HepG2 (cell line): ENCODE results near the gene LRIG1. TPM values are rescaled to one million over a fixed set of nuclear protein-coding genes. Genes with fewer than 3 reads are reported as not detected.

Experiments used
- ATAC-seq: fragments of 200-7000 bp; cut with Tn5 transposase; 3 replicates; pipeline ENCODE4 v1.9.1; 2020; ENCODE audit warnings: mild to moderate bottlenecking, moderate library complexity
- BruUV-seq: library from RNA; stranded (reverse); fragments of 400-500 nt; replicated peaks from 2 replicates; lab custom pipeline; 2021; lab: Mats Ljungman, UMichigan
- CTCF ChIA-PET: fragments of 300-600 bp; formaldehyde crosslinking; extraction: SDS; loops from one replicate; lab custom pipeline; 2021; ENCODE audit warnings: low total read pairs, inconsistent platforms, low intra/inter-chr PET ratio; lab: Yijun Ruan, JAX
- POLR2A ChIA-PET: fragments of 350-600 bp; sonication (Branson Sonifier 250); formaldehyde crosslinking; loops from one replicate; lab custom pipeline; 2020; ENCODE audit warnings: antibody characterized with exemption, inconsistent platforms; lab: Yijun Ruan, JAX
- DNase-seq: peaks from one replicate; pipeline ENCODE4 v3.0.0-alpha.2; 2015; ENCODE audit warnings: low spot score
- FAIRE-seq: peaks from 3 replicates; lab custom pipeline; 2011; peaks lifted over from hg19 to GRCh38; lab: Jason Lieb, UNC
- H2AFZ ChIP-seq: one replicate; pipeline ENCODE4 v1.6.1; 2011; ENCODE audit warnings: low read length, inconsistent platforms
- H3K27ac ChIP-seq: fragments of 300-600 bp; 3 replicates; pipeline ENCODE4 v1.8.0; 2011; ENCODE audit warnings: mixed run types, mild to moderate bottlenecking, mixed read lengths, low read length, inconsistent platforms; ENCODE audit not compliant: insufficient read depth; ENCODE audit errors: extremely low read length
- H3K27me3 ChIP-seq, 2 experiments: fragments of 200-600 bp in 1 of 2; 2 replicates in 1 of 2; 3 replicates in 1 of 2; pipeline versions ENCODE4 v1.6.0 to v1.8.0; 2011; ENCODE audit warnings: low read length in 2 of 2, mild to moderate bottlenecking in 2 of 2, moderate library complexity in 2 of 2, inconsistent platforms in 1 of 2; ENCODE audit not compliant: insufficient read depth in 2 of 2, control insufficient read depth in 1 of 2
- H3K36me3 ChIP-seq, 2 experiments: fragments of 200-600 bp in 1 of 2; replicated peaks in 1 of 2; 2 replicates in 1 of 2; 3 replicates in 1 of 2; pipeline versions ENCODE4 v1.5.1 to v1.8.0; 2011; ENCODE audit warnings: low read length in 2 of 2, inconsistent platforms in 1 of 2; ENCODE audit not compliant: insufficient read depth in 2 of 2, control insufficient read depth in 1 of 2
- H3K4me1 ChIP-seq: 2 replicates; pipeline ENCODE4 v1.5.1; 2012; ENCODE audit warnings: low read length, inconsistent platforms; ENCODE audit not compliant: insufficient read depth
- H3K4me2 ChIP-seq: 2 replicates; pipeline ENCODE4 v1.6.0; 2011; ENCODE audit warnings: low read depth, low read length, inconsistent platforms
- H3K4me3 ChIP-seq, 3 experiments: fragments of 200-600 bp in 1 of 3; sonication (generic), shearing (Covaris generic) in 1 of 3; replicated peaks in 1 of 3; 2 replicates each; pipeline ENCODE4 v1.5.1; 2011 to 2016; ENCODE audit warnings: low read length in 3 of 3, inconsistent platforms in 2 of 3, low read depth in 2 of 3, mild to moderate bottlenecking in 2 of 3, control low read depth in 1 of 3, mixed read lengths in 1 of 3; ENCODE audit not compliant: insufficient read depth in 1 of 3
- H3K79me2 ChIP-seq: one replicate; pipeline ENCODE4 v1.6.1; 2011; ENCODE audit warnings: low read length, inconsistent platforms; ENCODE audit not compliant: insufficient read depth
- H3K9ac ChIP-seq: 2 replicates; pipeline ENCODE4 v1.6.0; 2011; ENCODE audit warnings: mild to moderate bottlenecking, low read depth, low read length, inconsistent platforms; ENCODE audit not compliant: insufficient read depth
- H3K9me3 ChIP-seq: 2 replicates; pipeline ENCODE4 v1.5.1; 2012; ENCODE audit warnings: mild to moderate bottlenecking, low read length
- H4K20me1 ChIP-seq: 2 replicates; pipeline ENCODE4 v1.6.0; 2011; ENCODE audit warnings: inconsistent platforms, mild to moderate bottlenecking, low read length, moderate library complexity; ENCODE audit not compliant: insufficient read depth
- ARID3A ChIP-seq: IDR thresholded peaks from 2 replicates; pipeline ENCODE4 v1.6.1; 2012; ENCODE audit warnings: low read depth, low read length, improper control_type of control experiment
- DNMT1 ChIP-seq: sonication (generic); formaldehyde crosslinking; IDR thresholded peaks from 2 replicates; pipeline ENCODE4 v1.5.1; 2020; ENCODE audit warnings: mild to moderate bottlenecking, missing genetic modification reagents
- FIP1L1 ChIP-seq: fragments of 200-400 bp; formaldehyde crosslinking; IDR thresholded peaks from 2 replicates; pipeline ENCODE4 v1.6.1; 2018; ENCODE audit warnings: low read depth, mild to moderate bottlenecking, low read length, moderate library complexity, borderline replicate concordance; ENCODE audit not compliant: insufficient read depth
- HMGXB4 ChIP-seq, 2 experiments: sonication (generic) in 1 of 2; formaldehyde crosslinking in 1 of 2; IDR thresholded peaks; 2 replicates each; pipeline versions ENCODE4 v1.4.0 to v1.6.1; 2018 to 2020; ENCODE audit warnings: missing genetic modification reagents in 2 of 2, borderline replicate concordance in 1 of 2, low read depth in 1 of 2, mild to moderate bottlenecking in 1 of 2, missing biosample characterization in 1 of 2
- ISX ChIP-seq: sonication (generic); formaldehyde crosslinking; conservative IDR thresholded peaks from 2 replicates; pipeline ENCODE4 v1.5.0; 2020; ENCODE audit warnings: missing genetic modification reagents
- ONECUT2 ChIP-seq: sonication (generic); formaldehyde crosslinking; IDR thresholded peaks from 2 replicates; pipeline ENCODE4 v1.4.0; 2020; ENCODE audit warnings: missing genetic modification reagents
- SCMH1 ChIP-seq: sonication (generic); formaldehyde crosslinking; IDR thresholded peaks from 2 replicates; pipeline ENCODE4 v1.9.0; 2021; ENCODE audit warnings: missing genetic modification reagents, mild to moderate bottlenecking, borderline replicate concordance
- SRSF1 ChIP-seq: fragments of 200-400 bp; formaldehyde crosslinking; optimal IDR thresholded peaks from 2 replicates; pipeline ENCODE3; 2017; ENCODE audit warnings: mild to moderate bottlenecking, low read depth, low read length, moderate library complexity
- ZBTB38 ChIP-seq: sonication (generic); formaldehyde crosslinking; IDR thresholded peaks from 2 replicates; pipeline ENCODE4 v1.5.1; 2020; ENCODE audit warnings: mild to moderate bottlenecking, missing genetic modification reagents
- ZFP1 ChIP-seq: IDR thresholded peaks from 2 replicates; pipeline ENCODE4 v1.6.1; 2016
- ZNF556 ChIP-seq: sonication (generic); formaldehyde crosslinking; IDR thresholded peaks from 2 replicates; pipeline ENCODE4 v1.4.0; 2020; ENCODE audit warnings: mild to moderate bottlenecking, missing genetic modification reagents, borderline replicate concordance
- ZNF816 ChIP-seq: sonication (generic); formaldehyde crosslinking; IDR thresholded peaks from 2 replicates; pipeline ENCODE4 v1.8.0; 2022; ENCODE audit warnings: missing genetic modification reagents, mild to moderate bottlenecking, borderline replicate concordance
- WGBS: methylation state at CpG from one replicate; pipeline ENCODE4 v1.1.6; 2017; ENCODE audit warnings: low lambda C conversion rate; 5-methylcytosine and 5-hydroxymethylcytosine counted together
- in situ Hi-C: cut with HindIII; loops from 2 replicates; pipeline ENCODE4 v1.10.0; 2017; ENCODE audit warnings: low pct_unique_long_range_greater_than_20kb; ENCODE audit not compliant: extremely low pct_ligation_motif_present
- intact Hi-C: fragments of 100-400 bp; cut with micrococcal nuclease; formaldehyde crosslinking; loops from one replicate; pipeline ENCODE4 v1.10.0; 2022; ENCODE audit not compliant: unreplicated experiment
- polyA plus RNA-seq, 8 experiments: library from polyadenylated mRNA; depleted of rRNA in 3 of 8; stranded (reverse) in 7 of 8; unstranded in 1 of 8; fragments of >200 nt; fragmentation: Illumina TruSeq in 4 of 8; extraction: Trizol in 4 of 8; gene quantifications; 2 replicates each; pipeline versions ENCODE4 v1.2.1 to v1.2.3, GENCODE V29; 2011 to 2016; ENCODE audit warnings: low read depth in 4 of 8, missing spikeins in 1 of 8, mixed read lengths in 1 of 8; ENCODE audit not compliant: insufficient read depth in 1 of 8
- total RNA-seq, 5 experiments: library from RNA; depleted of rRNA; stranded (reverse); fragments of >200 nt; fragmentation: Illumina TruSeq; extraction: Trizol; gene quantifications; 2 replicates each; pipeline ENCODE4 v1.2.3, GENCODE V29; 2016; ENCODE audit warnings: low read depth in 1 of 5

LRIG1 gene
- total and polyA plus RNA-seq, 2 of the 13 experiments (the other 11 are each of a cell fraction or from before 2014, with no cell fraction given), result 17.8 to 24.8 TPM

- 63% methylated on average over 9 of the region's 9 CpGs for WGBS
- H3K27ac ChIP-seq, result peak overlapping the region; percentile 73
- H3K9me3 ChIP-seq, result no peaks in the 10 kb centered on the region
- peak overlapping the region in 1 of 3 experiments; percentile 20; a peak in 1 of 6 replicates for H3K4me3 ChIP-seq
- H3K9ac ChIP-seq, result peak overlapping the region; percentile 56; the same call in 1 of the 2 replicates
- peak overlapping the region; percentile 71 for H3K4me2 ChIP-seq
- no TSS peak for BruUV-seq
- H3K79me2 ChIP-seq, result peaks cover 43% of the 10 kb centered on the region
- H4K20me1 ChIP-seq, result no peaks in the 10 kb centered on the region
- FAIRE-seq (no peak), DNase-seq (no peak), ATAC-seq (peak; percentile 7; the same call in 2 of the 3 replicates)
- intact Hi-C loops, result loop anchor here (1.0 to 2.0 kb wide), 2 partner anchors 17 to 37 kb away; partner anchors contain the start of gene LRIG1
- ChIA-PET POLR2A (interaction anchor here (0.8 to 4.5 kb wide), 8 partner anchors 9 to 41 kb away, joined by 3 to 115 read pairs (median 6); no protein-coding TSS in a partner anchor), CTCF (no interaction called here)
- no peak overlapping the region for H2AFZ ChIP-seq
- in situ Hi-C loops, result no loop called here
- TF ChIP-seq FIP1L1, result no peak
- TF ChIP-seq ZNF816 (CRISPR knock-in tag), result 0 out of 2 replicates have a peak, but pooled peaks have one; percentile 53
- peak; percentile 65; the same call in 1 of the 2 replicates for TF ChIP-seq ZBTB38 (CRISPR knock-in tag)
- TF ChIP-seq ONECUT2, result 0 out of 2 replicates have a peak, but pooled peaks have one; percentile 10
- H3K27me3 ChIP-seq, result no peaks in the 10 kb centered on the region
- H3K4me1 ChIP-seq, result peaks cover 86% of the 10 kb centered on the region
- peaks cover 4 to 23% of the 10 kb centered on the region in 2 experiments for H3K36me3 ChIP-seq
Measured at GRCh38 chr3:66463730-66464511, 36.9 kb downstream of the LRIG1 start.

- Histone ChIP-seq H3K4me2 (peak overlapping the region; percentile 71), H3K79me2 (peaks cover 37% of the 10 kb centered on the region), H3K9ac (peak overlapping the region; percentile 56), H3K4me3 (peak overlapping the region in 1 of 3 experiments; percentile 20; a peak in 3 of 6 replicates), H4K20me1 (no peaks in the 10 kb centered on the region), H3K27ac (peak overlapping the region; percentile 73), H3K36me3 (peaks cover 4 to 23% of the 10 kb centered on the region in 2 experiments), H3K27me3 (no peaks in the 10 kb centered on the region), H3K4me1 (peaks cover 78% of the 10 kb centered on the region), H3K9me3 (no peaks in the 10 kb centered on the region), H2AFZ (no peak overlapping the region)
- FAIRE-seq, result peak; percentile 94
- POLR2A ChIA-PET, result interaction anchor here (0.8 to 4.5 kb wide), 13 partner anchors 9 to 346 kb away, joined by 3 to 115 read pairs (median 4); no protein-coding TSS in a partner anchor
- BruUV-seq, result no TSS peak
- intact Hi-C loops, result loop anchor here (1.0 to 2.0 kb wide), 2 partner anchors 18 to 38 kb away; partner anchors contain the start of gene LRIG1
- peak; percentile 82 for DNase-seq
- WGBS, result 4% methylated on average over 7 of the region's 7 CpGs
- in situ Hi-C loops, result no loop called here
- peak; percentile 91 for ATAC-seq
- CTCF ChIA-PET, result no interaction called here
- TF ChIP-seq SCMH1 (no peak), ZFP1 (no peak), ZNF556 (CRISPR knock-in tag) (no peak; the same call in 1 of the 2 replicates), ARID3A (0 out of 2 replicates have a peak, but pooled peaks have one; percentile 21), HMGXB4 (CRISPR knock-in tag; IDR thresholded peaks at IDR 0.05; ENCODE audit: borderline replicate concordance in 1 of 2, low read depth in 1 of 2) (no peak), SRSF1 (no peak), ISX (CRISPR knock-in tag) (no peak), DNMT1 (CRISPR knock-in tag) (no peak)
Measured at GRCh38 chr3:66463054-66463631, 37.7 kb downstream of the LRIG1 start.
